Superior temporal gyrus (tissue), 1 donor: ENCODE measurements around the gene FOLR1.

Experiments used
- DNase-seq: peaks from one replicate; pipeline ENCODE4 v3.0.0-alpha.2; 2016; ENCODE audit errors: extremely low spot score

The FOLR1 gene

GRCh38 chr11:72235351-72236057 lies 43.6 kb downstream of the FOLR1 start:
- no peak for DNase-seq

DNA sequence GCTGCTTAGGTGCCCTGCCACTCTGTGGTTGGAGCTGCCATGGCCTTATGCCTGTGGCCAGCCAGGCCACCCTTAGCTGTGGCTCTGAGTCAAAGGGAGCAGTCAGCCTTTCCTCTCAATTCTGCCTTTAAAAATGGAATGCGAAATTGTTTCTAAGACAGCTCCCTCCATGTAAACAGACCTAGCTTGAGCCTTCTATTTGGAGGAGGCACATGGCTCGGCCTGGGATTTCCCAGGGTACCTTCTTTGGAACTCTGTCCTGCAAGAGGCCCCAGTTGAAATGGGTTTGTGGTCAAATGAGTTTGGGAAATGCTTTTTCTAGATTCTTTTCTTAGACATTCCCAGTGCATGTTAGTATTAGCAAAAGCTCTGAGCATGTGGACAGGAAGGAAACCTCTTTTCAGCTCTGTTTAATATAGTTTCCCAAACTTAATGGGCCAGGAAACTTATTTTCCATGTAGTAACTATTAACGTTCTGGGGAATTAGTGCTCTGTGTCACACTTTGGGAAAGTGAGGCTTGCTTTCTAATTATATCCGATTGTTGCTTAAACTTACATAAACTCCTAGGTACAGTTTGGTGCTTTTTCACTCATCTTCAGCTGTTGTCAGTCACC lies 44.2 kb downstream of the FOLR1 start:
- DNase-seq = no peak

GRCh38 chr11:72236774-72237111 lies 44.8 kb downstream of the FOLR1 start:
- no peak for DNase-seq

GRCh38 chr11:72237112-72237931 lies 45.4 kb downstream of the FOLR1 start:
- no peak for DNase-seq

DNA sequence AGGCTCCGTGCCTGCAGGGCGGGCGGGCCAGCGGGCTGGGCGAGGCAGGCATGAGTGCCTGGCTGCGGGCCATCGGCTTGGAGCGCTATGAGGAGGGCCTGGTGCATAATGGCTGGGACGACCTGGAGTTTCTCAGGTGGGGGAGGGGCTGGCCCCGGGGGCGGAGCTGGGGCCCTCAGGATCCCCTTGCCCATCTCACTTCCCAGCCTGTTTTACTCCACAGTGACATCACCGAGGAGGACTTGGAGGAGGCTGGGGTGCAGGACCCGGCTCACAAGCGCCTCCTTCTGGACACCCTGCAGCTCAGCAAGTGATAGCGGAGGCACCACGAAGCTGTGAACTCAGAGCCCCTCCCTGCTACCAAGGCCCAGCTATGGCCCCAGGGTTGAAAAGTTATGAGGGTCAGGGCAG lies 46.1 kb downstream of the FOLR1 start:
- no peak for DNase-seq

DNA sequence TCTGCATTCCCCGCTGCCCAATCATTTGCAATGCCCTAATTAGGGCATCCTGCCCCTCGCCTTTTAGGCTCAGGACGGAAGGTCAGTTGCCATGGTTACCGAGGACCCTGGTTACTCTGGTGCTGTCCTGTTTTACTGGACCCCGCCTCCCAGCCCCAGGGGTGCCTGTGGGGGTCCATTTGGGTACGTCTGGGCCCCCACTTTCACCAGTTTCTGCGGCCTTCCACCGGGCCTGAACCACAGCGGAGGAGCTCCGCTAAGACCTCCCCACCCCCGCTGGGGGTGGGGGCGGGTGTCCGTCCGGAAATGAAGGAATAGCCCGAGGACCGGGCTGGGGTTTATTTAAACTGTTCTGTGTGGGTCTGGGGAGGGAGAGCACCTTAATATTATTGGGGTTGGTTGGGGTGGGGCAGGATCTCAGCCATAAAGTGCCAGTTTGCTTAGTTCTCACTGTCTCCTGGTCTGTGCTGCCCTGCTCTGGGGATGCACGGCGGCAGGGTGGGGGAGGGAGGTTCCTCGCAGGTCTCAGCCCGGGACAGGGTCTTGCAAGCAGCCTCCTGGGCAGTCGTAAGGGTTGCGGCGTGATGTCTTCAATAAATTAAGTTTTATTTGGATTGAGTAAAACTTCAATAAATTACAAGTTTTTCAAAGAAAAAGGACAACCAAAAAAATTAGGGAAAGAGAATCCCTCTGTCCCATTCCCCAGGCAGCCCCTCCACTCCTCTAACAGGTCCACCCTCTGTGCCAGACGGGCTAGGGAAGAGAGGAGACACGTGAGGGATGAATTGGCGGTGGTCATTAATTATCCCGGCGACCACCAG lies 46.8 kb downstream of the FOLR1 start:
- DNase-seq = no peak

- no peak for DNase-seq
Measured at GRCh38 chr11:72239313-72239848, 47.4 kb downstream of the FOLR1 start.

- DNase-seq = no peak
Measured at GRCh38 chr11:72239849-72240460, 48.0 kb downstream of the FOLR1 start.

- DNase-seq = no peak
Measured at GRCh38 chr11:72240461-72241290, 48.7 kb downstream of the FOLR1 start.

DNA sequence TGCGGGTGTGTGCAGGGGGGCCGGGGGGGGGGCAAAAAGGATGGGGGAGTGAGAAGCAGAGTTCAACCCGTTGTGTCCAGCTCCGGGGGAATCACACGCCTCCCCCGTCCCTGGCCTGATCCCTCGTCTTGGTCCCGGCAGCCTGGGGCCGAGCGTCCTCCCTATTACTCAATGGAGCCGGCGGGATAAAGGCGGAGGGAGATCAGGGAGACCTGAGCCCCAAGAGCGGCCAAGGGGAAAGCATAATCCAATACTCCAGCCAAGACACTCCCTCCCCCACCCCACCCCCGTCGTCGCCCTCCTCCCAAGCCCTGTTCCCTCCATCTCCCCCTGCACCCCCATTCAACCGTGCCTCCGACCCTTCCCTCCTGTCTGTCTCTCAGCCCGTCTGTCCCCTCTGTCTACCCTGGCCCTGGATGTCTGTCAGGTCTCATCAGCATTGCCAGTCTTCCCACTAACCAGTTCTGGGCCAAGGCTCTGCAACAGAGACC lies 49.4 kb downstream of the FOLR1 start:
- no peak for DNase-seq

GRCh38 chr11:72242141-72242540 lies 50.2 kb downstream of the FOLR1 start:
- DNase-seq = no peak

DNA sequence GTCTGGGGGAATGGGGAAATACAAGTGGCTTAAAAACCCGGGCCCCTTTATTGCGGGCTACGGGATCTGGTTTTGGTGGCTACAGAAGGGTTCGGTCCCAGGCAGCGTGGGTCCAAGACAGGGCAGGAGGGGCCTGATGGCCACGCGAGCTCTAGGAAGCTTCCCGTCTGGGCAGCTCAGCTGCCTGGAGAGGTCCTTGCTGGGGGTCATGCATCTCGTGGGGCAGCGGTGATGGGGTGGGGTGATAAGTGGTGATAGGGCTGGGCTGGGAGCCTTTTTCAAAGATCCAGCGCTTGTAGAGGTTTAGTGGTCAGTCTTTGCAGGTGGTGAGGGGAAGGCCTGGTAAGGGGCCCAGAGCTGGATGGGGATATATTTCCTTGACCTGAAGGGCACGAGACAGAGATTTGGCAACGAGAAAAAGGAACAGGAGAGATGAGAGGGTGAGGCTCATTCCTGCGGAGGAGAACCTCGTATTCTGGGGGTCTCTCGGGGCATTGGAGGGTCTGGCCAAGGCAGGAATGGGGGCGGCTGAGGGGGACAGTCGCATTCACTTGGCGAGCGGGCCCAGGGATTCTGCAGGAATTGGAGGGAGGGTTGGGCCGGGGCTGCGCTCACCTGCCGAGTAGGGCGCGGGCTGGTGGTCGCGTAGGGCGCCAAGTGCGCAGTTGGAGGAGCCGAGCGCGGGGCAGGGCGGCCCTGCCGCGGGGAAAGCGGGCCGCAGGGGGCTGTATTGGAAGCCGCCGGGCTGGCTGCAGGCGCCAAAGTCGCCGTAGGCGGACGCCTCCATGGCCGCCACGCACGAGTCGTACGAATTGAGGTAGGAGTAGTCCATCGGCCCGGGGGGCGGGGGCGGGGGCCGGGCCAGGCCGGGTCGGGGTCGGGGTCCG lies 51.5 kb downstream of the FOLR1 start:
- DNase-seq = no peak

- DNase-seq = no peak
Measured at GRCh38 chr11:72244060-72244360, 52.1 kb downstream of the FOLR1 start, which contains the start of gene PHOX2A. Gene PHOX2A (minus strand): TSS chr11:72244176. CDS start chr11:72244004, 172 bp downstream.

DNA sequence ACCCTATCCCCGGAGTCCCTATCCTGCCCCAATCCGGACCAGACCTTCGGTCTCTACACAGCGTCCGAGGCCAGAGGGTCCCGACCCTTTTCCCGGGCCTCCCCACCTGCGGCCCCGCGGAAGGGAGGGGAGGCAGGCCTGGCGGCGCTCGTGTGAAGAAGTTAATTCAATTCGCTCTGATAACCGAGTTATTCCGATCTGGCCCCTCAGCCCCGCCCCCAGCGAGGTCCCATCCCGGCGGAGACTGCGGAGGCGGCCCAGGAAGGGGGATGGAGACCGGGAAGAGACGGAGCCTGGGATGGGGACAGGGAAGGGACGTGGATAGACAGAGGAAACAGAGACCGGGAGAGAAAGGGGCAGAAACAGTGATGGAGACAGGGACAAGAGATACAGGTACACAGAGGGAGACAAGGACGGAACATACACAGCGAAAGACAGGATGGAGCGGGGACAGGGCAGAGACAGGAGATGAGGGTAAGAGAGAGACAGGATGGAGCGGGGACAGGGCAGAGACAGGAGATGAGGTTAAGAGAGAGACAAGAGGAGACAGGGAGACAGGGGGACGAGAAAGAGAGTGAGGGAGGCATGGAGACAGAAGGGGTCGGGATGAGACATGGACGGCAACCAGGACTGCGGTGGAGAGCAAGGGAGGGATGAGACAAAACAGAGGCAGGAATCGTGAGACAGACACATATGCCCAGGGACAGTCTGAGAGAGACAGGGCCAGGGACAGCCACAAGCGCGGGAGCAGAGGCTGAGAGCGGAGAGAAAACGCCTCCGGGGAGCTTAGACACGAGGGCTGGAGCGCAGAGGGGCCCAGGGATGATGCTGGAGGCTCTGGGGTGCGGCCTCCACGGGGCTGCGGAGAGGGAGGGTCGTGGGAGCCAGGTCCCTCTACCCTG lies 52.7 kb downstream of the FOLR1 start:
- DNase-seq = no peak

DNA sequence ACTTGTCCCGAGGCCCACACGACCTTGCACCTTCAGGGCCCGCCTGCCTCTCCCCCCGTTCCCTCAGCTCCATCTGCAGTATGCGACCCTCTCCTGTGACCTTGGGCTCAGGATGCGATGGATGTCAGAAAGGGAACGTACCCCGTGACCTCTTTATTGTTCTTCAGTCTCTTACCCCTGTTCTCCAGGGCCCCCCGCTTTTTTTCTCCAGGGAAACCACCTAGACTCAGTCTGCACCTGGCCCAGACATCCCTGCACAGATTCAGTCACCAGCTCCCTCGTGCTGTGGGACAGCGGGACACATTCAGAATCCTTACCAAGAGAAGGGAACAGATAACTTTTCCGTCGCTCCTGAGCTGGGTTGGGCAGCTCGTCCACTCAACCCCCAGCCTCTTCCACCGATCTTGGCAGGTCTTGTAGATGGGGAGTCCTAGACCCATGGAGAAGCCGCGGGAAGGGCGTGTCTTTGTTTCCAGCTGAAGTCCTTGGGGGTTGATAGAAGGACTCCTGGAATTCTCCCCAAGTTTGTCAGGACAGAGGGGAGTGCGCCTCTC lies 53.4 kb downstream of the FOLR1 start:
- DNase-seq = no peak
